ENCODE measurements around the gene PTPRD. TPM values are rescaled to one million over a fixed set of nuclear protein-coding genes. Genes with fewer than 3 reads are reported as not detected.

Gene PTPRD
- total RNA-seq, 2 experiments from 2014 or later = not detected

DNA sequence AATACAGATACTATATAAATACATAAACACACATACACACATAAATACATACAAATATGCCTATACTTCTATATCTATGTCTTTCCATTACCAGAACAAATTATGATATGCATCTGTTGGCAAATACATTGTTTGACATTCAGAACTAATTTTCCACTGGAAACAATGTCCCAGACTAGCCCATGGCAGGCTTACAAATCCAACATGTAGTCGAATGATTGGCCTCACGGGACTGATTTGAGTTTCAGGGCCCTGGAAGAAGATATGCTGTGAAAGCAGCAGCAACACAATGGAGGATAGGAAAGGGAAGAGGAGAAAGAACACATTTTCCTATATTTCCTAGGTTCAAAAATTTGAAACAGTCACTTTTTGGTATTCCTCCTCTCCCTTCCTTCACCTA is 1932.1 kb downstream of the PTPRD start:
- H3K36me3 Mint-ChIP-seq (ENCODE audit: low read depth) = no peaks in the 10 kb centered on the region
- no peaks in the 10 kb centered on the region for H3K4me1 Mint-ChIP-seq
- no peak overlapping the region for H3K4me3 Mint-ChIP-seq
- peaks cover 2% of the 10 kb centered on the region for H3K27me3 Mint-ChIP-seq
- ChIA-PET POLR2A (no interaction called here), CTCF (interaction anchor here (0.6 kb wide), 1 partner anchor 15 kb away, joined by 3 read pairs; no protein-coding TSS in a partner anchor)
- DNase-seq (no peak), ATAC-seq (no peak)
- no peaks in the 10 kb centered on the region for H3K9me3 Mint-ChIP-seq (ENCODE audit: low read depth)
- intact Hi-C loops (cut with DNase I, micrococcal nuclease) = no loop called here
- no peak overlapping the region for H3K27ac Mint-ChIP-seq

DNA sequence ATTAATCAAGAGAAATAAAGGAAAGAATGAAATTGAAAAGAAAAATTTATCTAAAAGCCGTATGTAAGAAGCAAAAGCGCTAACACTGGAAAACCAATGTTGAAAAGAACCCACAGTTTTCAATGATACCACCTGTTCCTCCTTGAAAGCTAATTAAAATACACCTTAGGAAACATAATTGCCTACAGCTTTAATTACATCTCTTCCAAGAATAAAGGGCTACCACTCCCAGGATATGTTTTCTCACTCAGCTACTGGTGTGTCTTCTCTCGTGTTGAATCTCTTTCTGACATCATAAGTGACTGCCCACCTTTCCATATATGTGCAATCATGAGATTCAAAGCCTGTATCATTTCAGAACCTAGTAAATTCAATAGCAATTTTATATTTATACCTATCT is 1932.6 kb downstream of the PTPRD start:
- DNase-seq = no peak
- no peaks in the 10 kb centered on the region for H3K4me1 Mint-ChIP-seq

GRCh38 chr9:8679371-8679822 is 1933.4 kb downstream of the PTPRD start:
- H3K27ac Mint-ChIP-seq = no peak overlapping the region
- no peak overlapping the region for H3K4me3 Mint-ChIP-seq
- no peaks in the 10 kb centered on the region for H3K9me3 Mint-ChIP-seq (ENCODE audit: low read depth)
- H3K4me1 Mint-ChIP-seq = no peaks in the 10 kb centered on the region
- no peak for ATAC-seq
- peaks cover 5% of the 10 kb centered on the region for H3K27me3 Mint-ChIP-seq
- DNase-seq = no peak
- ChIA-PET POLR2A (no interaction called here), CTCF (no interaction called here)
- no peaks in the 10 kb centered on the region for H3K36me3 Mint-ChIP-seq (ENCODE audit: low read depth)
- intact Hi-C loops (cut with DNase I, micrococcal nuclease) = no loop called here

More for the DNA sequence above, 1932.6 kb downstream of the PTPRD start:
- ChIA-PET CTCF (interaction anchor here (0.6 kb wide), 1 partner anchor 15 kb away, joined by 3 read pairs; no protein-coding TSS in a partner anchor), POLR2A (no interaction called here)
- no peak overlapping the region for H3K27ac Mint-ChIP-seq
- no peak overlapping the region for H3K4me3 Mint-ChIP-seq
- ATAC-seq = no peak
- H3K27me3 Mint-ChIP-seq = peaks cover 5% of the 10 kb centered on the region
- no peaks in the 10 kb centered on the region for H3K9me3 Mint-ChIP-seq (ENCODE audit: low read depth)
- H3K36me3 Mint-ChIP-seq (ENCODE audit: low read depth) = no peaks in the 10 kb centered on the region
- intact Hi-C loops (cut with DNase I, micrococcal nuclease) = no loop called here

DNA sequence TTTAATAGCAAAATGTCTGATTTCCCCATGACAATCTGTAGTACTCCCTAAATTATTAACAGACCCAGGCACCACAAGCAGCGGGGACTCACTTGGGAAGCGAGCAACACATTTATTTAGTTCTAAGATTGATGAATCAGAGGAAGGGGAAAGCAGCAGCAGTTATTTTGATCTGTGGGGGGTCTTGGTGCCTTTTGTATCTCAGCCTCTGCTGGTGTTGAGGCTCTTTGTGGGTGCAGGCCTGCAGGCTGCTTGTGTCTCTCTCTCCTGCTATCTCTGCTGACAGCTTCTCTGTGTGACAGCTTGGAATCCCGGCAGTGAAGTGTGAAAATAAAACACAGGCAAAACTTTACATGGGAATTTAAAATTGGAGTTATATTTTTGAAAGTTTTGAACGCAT is 1935.1 kb downstream of the PTPRD start:
- Mint-ChIP-seq H3K27me3 (peaks cover 5% of the 10 kb centered on the region), H3K9me3 (ENCODE audit: low read depth) (no peaks in the 10 kb centered on the region), H3K27ac (no peak overlapping the region), H3K36me3 (ENCODE audit: low read depth) (no peaks in the 10 kb centered on the region), H3K4me1 (no peaks in the 10 kb centered on the region), H3K4me3 (no peak overlapping the region)
- no peak for DNase-seq
- POLR2A ChIA-PET = no interaction called here
- intact Hi-C loops (cut with DNase I, micrococcal nuclease) = no loop called here
- CTCF ChIA-PET = no interaction called here
- no peak for ATAC-seq

DNA sequence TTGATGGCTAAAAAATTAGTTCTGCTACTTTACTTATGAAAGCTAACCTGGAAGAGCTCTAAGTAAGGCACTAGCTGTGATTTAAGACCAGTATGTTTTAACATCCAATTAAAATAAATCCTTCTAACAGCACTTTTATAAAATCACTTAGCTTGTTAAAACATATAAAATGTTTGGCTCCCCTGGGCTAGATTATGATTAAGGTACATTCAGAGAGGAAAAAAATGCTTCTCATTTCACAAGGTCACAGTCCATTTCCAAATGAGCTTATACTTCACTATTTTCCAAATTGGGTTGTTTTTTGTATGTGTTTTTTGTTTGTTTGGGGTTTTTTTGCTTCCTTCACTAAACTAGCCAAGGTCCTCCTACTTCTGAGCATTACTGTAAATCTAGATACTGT is 1938.3 kb downstream of the PTPRD start:
- H3K36me3 Mint-ChIP-seq (ENCODE audit: low read depth) = no peaks in the 10 kb centered on the region
- DNase-seq (no peak), ATAC-seq (no peak)
- no peak overlapping the region for H3K4me3 Mint-ChIP-seq
- CTCF ChIA-PET = no interaction called here
- peaks cover 7% of the 10 kb centered on the region for H3K27me3 Mint-ChIP-seq
- H3K4me1 Mint-ChIP-seq = no peaks in the 10 kb centered on the region
- H3K27ac Mint-ChIP-seq = no peak overlapping the region
- no peaks in the 10 kb centered on the region for H3K9me3 Mint-ChIP-seq (ENCODE audit: low read depth)
- intact Hi-C loops (cut with DNase I, micrococcal nuclease) = no loop called here
- POLR2A ChIA-PET = interaction anchor here (0.5 kb wide), 1 partner anchor 563 kb away, joined by 3 read pairs; no protein-coding TSS in a partner anchor

GRCh38 chr9:8673830-8674229 is 1939.0 kb downstream of the PTPRD start:
- POLR2A ChIA-PET = no interaction called here

DNA sequence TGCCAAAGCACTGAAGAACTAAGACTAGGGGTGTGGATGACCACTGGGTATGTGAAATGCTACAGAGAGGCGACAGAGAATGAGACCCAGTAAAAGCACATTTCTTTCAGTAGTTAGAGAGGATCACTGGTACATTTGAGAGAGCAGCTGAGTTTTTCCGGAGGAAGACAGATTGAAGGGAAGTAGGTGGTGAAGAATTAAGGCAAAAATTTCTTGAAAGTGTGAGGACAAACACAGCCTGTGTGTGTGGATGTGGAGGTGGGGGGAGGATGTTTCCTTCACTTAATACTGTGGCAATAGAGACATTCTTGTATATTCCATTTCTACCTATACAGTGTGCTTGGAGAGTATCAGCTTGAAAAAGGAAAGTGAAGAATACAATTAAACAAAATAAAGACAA is 1942.1 kb downstream of the PTPRD start:
- intact Hi-C loops (cut with DNase I, micrococcal nuclease) = no loop called here
- ATAC-seq = no peak
- Mint-ChIP-seq H3K4me1 (no peaks in the 10 kb centered on the region), H3K27ac (no peak overlapping the region), H3K4me3 (no peak overlapping the region), H3K36me3 (ENCODE audit: low read depth) (no peaks in the 10 kb centered on the region), H3K27me3 (peaks cover 6% of the 10 kb centered on the region), H3K9me3 (ENCODE audit: low read depth) (no peaks in the 10 kb centered on the region)
- ChIA-PET POLR2A (no interaction called here), CTCF (no interaction called here)
- DNase-seq = no peak

More at GRCh38 chr9:8673830-8674229, 1939.0 kb downstream of the PTPRD start:
- ATAC-seq (no peak), DNase-seq (no peak)
- no peak overlapping the region for H3K27ac Mint-ChIP-seq
- H3K27me3 Mint-ChIP-seq = peaks cover 7% of the 10 kb centered on the region
- no peaks in the 10 kb centered on the region for H3K9me3 Mint-ChIP-seq (ENCODE audit: low read depth)
- no peak overlapping the region for H3K4me3 Mint-ChIP-seq
- no peaks in the 10 kb centered on the region for H3K36me3 Mint-ChIP-seq (ENCODE audit: low read depth)
- CTCF ChIA-PET = no interaction called here
- intact Hi-C loops (cut with DNase I, micrococcal nuclease) = no loop called here
- no peaks in the 10 kb centered on the region for H3K4me1 Mint-ChIP-seq

- no peaks in the 10 kb centered on the region for H3K36me3 Mint-ChIP-seq (ENCODE audit: low read depth)
- H3K27me3 Mint-ChIP-seq = peaks cover 2% of the 10 kb centered on the region
- ATAC-seq = no peak
- H3K4me3 Mint-ChIP-seq = no peak overlapping the region
- POLR2A ChIA-PET = no interaction called here
- no peak overlapping the region for H3K27ac Mint-ChIP-seq
- H3K9me3 Mint-ChIP-seq (ENCODE audit: low read depth) = no peaks in the 10 kb centered on the region
- no peaks in the 10 kb centered on the region for H3K4me1 Mint-ChIP-seq
- intact Hi-C loops (cut with DNase I, micrococcal nuclease) = no loop called here
- no peak for DNase-seq
- CTCF ChIA-PET = no interaction called here
These were observed 1944.1 kb downstream of the PTPRD start for GRCh38 chr9:8668751-8669150.

- Mint-ChIP-seq H3K27me3 (peaks cover 2% of the 10 kb centered on the region), H3K27ac (no peak overlapping the region), H3K9me3 (ENCODE audit: low read depth) (no peaks in the 10 kb centered on the region), H3K4me1 (no peaks in the 10 kb centered on the region), H3K36me3 (ENCODE audit: low read depth) (no peaks in the 10 kb centered on the region), H3K4me3 (no peak overlapping the region)
- ChIA-PET CTCF (no interaction called here), POLR2A (no interaction called here)
- intact Hi-C loops (cut with DNase I, micrococcal nuclease) = no loop called here
- ATAC-seq = no peak
- no peak for DNase-seq
These were observed 1944.6 kb downstream of the PTPRD start for GRCh38 chr9:8668231-8668630.

DNA sequence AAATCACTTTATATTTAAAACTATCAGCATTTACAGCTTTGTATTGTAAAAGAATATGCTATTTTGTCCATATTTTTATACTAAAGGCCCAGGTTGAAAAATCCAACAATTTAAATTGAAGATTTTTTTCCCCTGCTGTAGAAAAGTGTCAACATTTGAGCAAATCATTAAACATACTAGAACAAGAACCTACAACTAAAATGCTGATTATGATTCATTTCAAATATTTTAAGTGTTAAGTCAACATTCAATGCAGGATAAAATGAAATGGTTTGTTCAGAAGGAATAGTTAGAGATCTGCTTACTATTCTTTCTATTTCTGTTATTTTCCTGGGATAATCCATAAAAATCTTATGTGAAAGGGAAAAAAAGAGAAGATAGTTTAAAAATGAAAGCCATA is 1946.7 kb downstream of the PTPRD start:
- Mint-ChIP-seq H3K27me3 (peaks cover 2% of the 10 kb centered on the region), H3K4me3 (no peak overlapping the region), H3K4me1 (no peaks in the 10 kb centered on the region), H3K27ac (no peak overlapping the region), H3K9me3 (ENCODE audit: low read depth) (no peaks in the 10 kb centered on the region), H3K36me3 (ENCODE audit: low read depth) (no peaks in the 10 kb centered on the region)
- CTCF ChIA-PET = no interaction called here
- DNase-seq (no peak), ATAC-seq (no peak)
- POLR2A ChIA-PET = no interaction called here
- intact Hi-C loops (cut with DNase I, micrococcal nuclease) = no loop called here

GRCh38 chr9:8660383-8660782 is 1952.4 kb downstream of the PTPRD start:
- no peaks in the 10 kb centered on the region for H3K36me3 Mint-ChIP-seq (ENCODE audit: low read depth)
- DNase-seq (no peak), ATAC-seq (no peak)
- no peaks in the 10 kb centered on the region for H3K9me3 Mint-ChIP-seq (ENCODE audit: low read depth)
- H3K4me3 Mint-ChIP-seq = no peak overlapping the region
- ChIA-PET POLR2A (no interaction called here), CTCF (no interaction called here)
- H3K27ac Mint-ChIP-seq = no peak overlapping the region
- no peaks in the 10 kb centered on the region for H3K27me3 Mint-ChIP-seq
- H3K4me1 Mint-ChIP-seq = no peaks in the 10 kb centered on the region
- intact Hi-C loops (cut with DNase I, micrococcal nuclease) = no loop called here

GRCh38 chr9:8659108-8659507 is 1953.7 kb downstream of the PTPRD start:
- no peaks in the 10 kb centered on the region for H3K27me3 Mint-ChIP-seq
- H3K36me3 Mint-ChIP-seq (ENCODE audit: low read depth) = no peaks in the 10 kb centered on the region
- DNase-seq (no peak), ATAC-seq (no peak)
- no peaks in the 10 kb centered on the region for H3K4me1 Mint-ChIP-seq
- POLR2A ChIA-PET = no interaction called here
- H3K9me3 Mint-ChIP-seq (ENCODE audit: low read depth) = no peaks in the 10 kb centered on the region
- no peak overlapping the region for H3K27ac Mint-ChIP-seq
- H3K4me3 Mint-ChIP-seq = no peak overlapping the region
- CTCF ChIA-PET = no interaction called here
- intact Hi-C loops (cut with DNase I, micrococcal nuclease) = no loop called here

DNA sequence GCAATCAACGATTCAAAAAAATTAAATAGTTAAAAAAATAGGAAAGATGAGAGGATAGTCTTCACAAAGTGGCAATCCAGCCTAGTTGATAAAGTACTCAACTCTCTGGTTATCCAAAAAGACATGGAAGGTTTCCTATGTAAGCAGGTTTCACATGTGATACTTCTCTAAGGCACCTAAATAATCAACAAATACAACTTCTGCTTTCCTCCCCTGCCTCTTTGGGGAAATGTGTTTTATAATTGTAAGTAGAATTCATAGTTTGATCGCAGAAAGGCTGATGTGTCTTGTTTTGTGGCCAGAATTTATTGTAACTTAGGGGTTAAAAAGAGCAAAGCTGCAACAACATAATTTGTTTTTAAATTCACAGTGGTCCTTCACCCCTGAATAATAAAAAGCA is 1957.7 kb downstream of the PTPRD start:
- CTCF ChIA-PET = no interaction called here
- ATAC-seq (no peak), DNase-seq (no peak)
- H3K9me3 Mint-ChIP-seq (ENCODE audit: low read depth) = no peaks in the 10 kb centered on the region
- H3K4me1 Mint-ChIP-seq = no peaks in the 10 kb centered on the region
- no peak overlapping the region for H3K27ac Mint-ChIP-seq
- no peak overlapping the region for H3K4me3 Mint-ChIP-seq
- intact Hi-C loops (cut with DNase I, micrococcal nuclease) = no loop called here
- no peaks in the 10 kb centered on the region for H3K27me3 Mint-ChIP-seq
- POLR2A ChIA-PET = no interaction called here
- no peaks in the 10 kb centered on the region for H3K36me3 Mint-ChIP-seq (ENCODE audit: low read depth)

Measured in activated CD4-positive, alpha-beta T cell treated with anti-CD3 and anti-CD28 coated beads for 36 hours (primary cell).